ENCODE results near the gene TMEM229B.

- no peak for TF ChIP-seq POLR2A (IDR thresholded peaks at IDR 0.05)
- TF ChIP-seq, protein P1, sequence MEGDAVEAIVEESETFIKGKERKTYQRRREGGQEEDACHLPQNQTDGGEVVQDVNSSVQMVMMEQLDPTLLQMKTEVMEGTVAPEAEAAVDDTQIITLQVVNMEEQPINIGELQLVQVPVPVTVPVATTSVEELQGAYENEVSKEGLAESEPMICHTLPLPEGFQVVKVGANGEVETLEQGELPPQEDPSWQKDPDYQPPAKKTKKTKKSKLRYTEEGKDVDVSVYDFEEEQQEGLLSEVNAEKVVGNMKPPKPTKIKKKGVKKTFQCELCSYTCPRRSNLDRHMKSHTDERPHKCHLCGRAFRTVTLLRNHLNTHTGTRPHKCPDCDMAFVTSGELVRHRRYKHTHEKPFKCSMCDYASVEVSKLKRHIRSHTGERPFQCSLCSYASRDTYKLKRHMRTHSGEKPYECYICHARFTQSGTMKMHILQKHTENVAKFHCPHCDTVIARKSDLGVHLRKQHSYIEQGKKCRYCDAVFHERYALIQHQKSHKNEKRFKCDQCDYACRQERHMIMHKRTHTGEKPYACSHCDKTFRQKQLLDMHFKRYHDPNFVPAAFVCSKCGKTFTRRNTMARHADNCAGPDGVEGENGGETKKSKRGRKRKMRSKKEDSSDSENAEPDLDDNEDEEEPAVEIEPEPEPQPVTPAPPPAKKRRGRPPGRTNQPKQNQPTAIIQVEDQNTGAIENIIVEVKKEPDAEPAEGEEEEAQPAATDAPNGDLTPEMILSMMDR (IDR thresholded peaks at IDR 0.05) = no peak
These were observed 4.8 kb downstream of the TMEM229B start for GRCh38 chr14:67483579-67484285.

Data from right lobe of liver (tissue), 4 donors.